Spleen (tissue), 11 donors: ENCODE measurements around the gene DNAAF5. TPM values are rescaled to one million over a fixed set of nuclear protein-coding genes. Genes with fewer than 3 reads are reported as not detected.
A peak's percentile ranks its signal among the peaks of the same experiment; 100 is the strongest.

Source experiments
- DNase-seq: peaks from one replicate; pipeline ENCODE4 v3.0.0-alpha.2; 2020
- H3K27ac ChIP-seq, 8 donors: fragments of 200-600 bp; sonication (generic) in 7 of 8; 1 replicate in 4 of 8; 2 replicates in 4 of 8; pipeline versions ENCODE4 v1.5.0 to v1.8.0; 2016 to 2021; ENCODE audit warnings: inconsistent platforms in 4 of 8, mild to moderate bottlenecking in 4 of 8, moderate library complexity in 1 of 8
- H3K27me3 ChIP-seq, 7 donors: fragments of 200-600 bp; sonication (generic) in 6 of 7; replicated peaks in 1 of 7; 1 replicate in 4 of 7; 2 replicates in 3 of 7; pipeline versions ENCODE4 v1.5.0 to v1.8.0; 2016 to 2021; ENCODE audit warnings: inconsistent platforms in 3 of 7, mild to moderate bottlenecking in 1 of 7
- H3K36me3 ChIP-seq, 6 donors: fragments of 200-600 bp; sonication (generic) in 5 of 6; 1 replicate in 4 of 6; 2 replicates in 2 of 6; pipeline versions ENCODE4 v1.5.0 to v1.8.0; 2016 to 2021; ENCODE audit warnings: inconsistent platforms in 2 of 6
- H3K4me1 ChIP-seq, 6 donors: fragments of 200-600 bp; sonication (generic) in 5 of 6; 1 replicate in 3 of 6; 2 replicates in 3 of 6; pipeline versions ENCODE4 v1.5.0 to v1.8.0; 2016 to 2021; ENCODE audit warnings: inconsistent platforms in 3 of 6
- H3K4me3 ChIP-seq, 8 donors: fragments of 200-600 bp; sonication (generic) in 7 of 8; 1 replicate in 4 of 8; 2 replicates in 4 of 8; pipeline versions ENCODE4 v1.5.0 to v1.8.0; 2016 to 2021; ENCODE audit warnings: inconsistent platforms in 4 of 8, mild to moderate bottlenecking in 4 of 8, moderate library complexity in 2 of 8
- H3K9me3 ChIP-seq, 8 donors: fragments of 200-600 bp; sonication (generic) in 7 of 8; 1 replicate in 4 of 8; 2 replicates in 4 of 8; pipeline versions ENCODE4 v1.5.0 to v1.8.0; 2016 to 2021; ENCODE audit warnings: inconsistent platforms in 4 of 8
- CTCF ChIP-seq, 11 experiments: fragments of 200-600 bp in 7 of 11; fragments of 450-650 bp in 4 of 11; sonication (generic) in 4 of 11; IDR thresholded peaks in 8 of 11; conservative IDR thresholded peaks in 3 of 11; 1 replicate in 7 of 11; 2 replicates in 4 of 11; pipeline versions ENCODE4 v1.4.0 to v1.8.0; 2016 to 2021; ENCODE audit warnings: antibody characterized with exemption in 11 of 11, inconsistent platforms in 4 of 11, mild to moderate bottlenecking in 1 of 11
- POLR2A ChIP-seq, 3 donors: fragments of 450-650 bp; IDR thresholded peaks; one replicate each; pipeline ENCODE4 v1.5.1; 2017; ENCODE audit warnings: antibody characterized with exemption in 3 of 3, mild to moderate bottlenecking in 1 of 3
- POLR2AphosphoS5 ChIP-seq, 3 donors: sonication (generic); formaldehyde crosslinking; IDR thresholded peaks; one replicate each; pipeline ENCODE4 v1.5.1; 2017; ENCODE audit warnings: antibody characterized with exemption in 3 of 3
- WGBS, 5 donors: extraction: QIAGEN DNeasy Blood & Tissue Kit in 3 of 5; methylation state at CpG; one replicate each; pipeline versions ENCODE4 v1.1.5 to v1.1.7; 2013 to 2018; 5-methylcytosine and 5-hydroxymethylcytosine counted together
- intact Hi-C: fragments of 100-400 bp; cut with DNase I; formaldehyde crosslinking; loops from one replicate; pipeline ENCODE4 v1.15.0; 2023; ENCODE audit warnings: low total_unique reads
- polyA plus RNA-seq, 3 donors: library from polyadenylated mRNA; stranded (reverse); fragments of 200-250 nt; gene quantifications; one replicate each; pipeline ENCODE4 v1.2.1, GENCODE V29; 2013
- total RNA-seq, 7 donors: library from RNA; depleted of rRNA in 3 of 7; stranded (reverse); fragments of >200 nt in 3 of 7; fragmentation: NEBNext Ultra II Directional in 4 of 7; extraction: Animal tissue kit (Norgen Biotek cat#: 25700) in 4 of 7; gene quantifications; one replicate each; pipeline versions ENCODE4 v1.1.0 to v1.2.1, GENCODE V29; 2016 to 2021
- donor health status: healthy with polysubstance abuse.
- donor health status: DM: no; HTN: no; CAD: no; lungs with moderate emphysema.
- donor health status: DM: no; HTN: no; CAD: no.
- donor health status: Bipolar disorder and iron deficiency.
- donor health status: healthy.
- donor health status: DM: no; HTN: no; CAD: no.
- donor health status: DM: yes; HTN: yes; CAD: no.

Gene DNAAF5
- total and polyA plus RNA-seq, 10 donors: 7.5 to 22.4 (median 18.1) TPM

GRCh38 chr7:821688-822087 is 95.2 kb downstream of the DNAAF5 start:
- WGBS, 5 donors: 77 to 84% (median 83%) methylated on average over 9 to 11 of the region's 11 CpGs
- Histone ChIP-seq H3K36me3 (peaks cover 0 to 13% (median 3%) of the 10 kb centered on the region in 6 donors), H3K4me1 (peaks cover 12 to 93% (median 54%) of the 10 kb centered on the region in 6 donors), H3K27me3 (peaks cover 0 to 7% (median 0%) of the 10 kb centered on the region in 7 donors), H3K27ac (no peak overlapping the region), H3K4me3 (no peak overlapping the region), H3K9me3 (no peaks in the 10 kb centered on the region)
- TF ChIP-seq POLR2A (IDR thresholded peaks at IDR 0.05): no peak
- no peak for TF ChIP-seq POLR2AphosphoS5 (IDR thresholded peaks at IDR 0.05)
- TF ChIP-seq CTCF (IDR thresholded peaks at IDR 0.05 in 8 of 11, conservative IDR thresholded peaks at IDR 0.05 in 3 of 11): no peak
- DNase-seq: peak; percentile 25
- intact Hi-C loops: no loop called here

- WGBS, 5 donors: 82 to 94% (median 90%) methylated on average over 31 to 32 of the region's 32 CpGs
Observed at GRCh38 chr7:822692-823276, 96.3 kb downstream of the DNAAF5 start.

GRCh38 chr7:823649-824048 is 97.2 kb downstream of the DNAAF5 start:
- 60 to 79% (median 75%) methylated on average over 8 of the region's 8 CpGs for WGBS, 5 donors
- Histone ChIP-seq H3K4me1 (peaks cover 5 to 89% (median 40%) of the 10 kb centered on the region in 6 donors), H3K27me3 (no peaks in the 10 kb centered on the region), H3K4me3 (no peak overlapping the region), H3K9me3 (no peaks in the 10 kb centered on the region), H3K36me3 (peaks cover 0 to 13% (median 3%) of the 10 kb centered on the region in 6 donors), H3K27ac (peak overlapping the region in 6 of 8 donors; percentile 13 to 56 (median 32))
- intact Hi-C loops: no loop called here
- peak; percentile 64 for DNase-seq
- peak in 1 of 3 donors; percentile 54 for TF ChIP-seq POLR2AphosphoS5 (IDR thresholded peaks at IDR 0.05)
- no peak for TF ChIP-seq POLR2A (IDR thresholded peaks at IDR 0.05)
- TF ChIP-seq CTCF (IDR thresholded peaks at IDR 0.05 in 8 of 11, conservative IDR thresholded peaks at IDR 0.05 in 3 of 11): no peak

More at GRCh38 chr7:822692-823276, 96.3 kb downstream of the DNAAF5 start:
- no peaks in the 10 kb centered on the region for H3K27me3 ChIP-seq
- H3K9me3 ChIP-seq: no peaks in the 10 kb centered on the region
- TF ChIP-seq POLR2A (IDR thresholded peaks at IDR 0.05): no peak
- TF ChIP-seq POLR2AphosphoS5 (IDR thresholded peaks at IDR 0.05): no peak
- TF ChIP-seq CTCF (IDR thresholded peaks at IDR 0.05 in 8 of 11, conservative IDR thresholded peaks at IDR 0.05 in 3 of 11): no peak
- no peak for DNase-seq
- H3K36me3 ChIP-seq: peaks cover 0 to 13% (median 3%) of the 10 kb centered on the region in 6 donors
- intact Hi-C loops: no loop called here
- H3K27ac ChIP-seq: peak overlapping the region in 4 of 8 donors; percentile 17 to 56 (median 44)
- H3K4me3 ChIP-seq: no peak overlapping the region
- peaks cover 11 to 94% (median 48%) of the 10 kb centered on the region in 6 donors for H3K4me1 ChIP-seq

- 72 to 85% (median 77%) methylated on average over 7 of the region's 7 CpGs for WGBS, 5 donors
- peaks cover 5 to 88% (median 38%) of the 10 kb centered on the region in 6 donors for H3K4me1 ChIP-seq
- H3K27me3 ChIP-seq: no peaks in the 10 kb centered on the region
- no peak for TF ChIP-seq POLR2AphosphoS5 (IDR thresholded peaks at IDR 0.05)
- no peak for TF ChIP-seq POLR2A (IDR thresholded peaks at IDR 0.05)
- no peak for TF ChIP-seq CTCF (IDR thresholded peaks at IDR 0.05 in 8 of 11, conservative IDR thresholded peaks at IDR 0.05 in 3 of 11)
- peak; percentile 51 for DNase-seq
- intact Hi-C loops: no loop called here
- H3K9me3 ChIP-seq: no peaks in the 10 kb centered on the region
- H3K36me3 ChIP-seq: peaks cover 0 to 13% (median 3%) of the 10 kb centered on the region in 6 donors
- H3K4me3 ChIP-seq: no peak overlapping the region
- H3K27ac ChIP-seq: peak overlapping the region in 6 of 8 donors; percentile 13 to 56 (median 32)
Observed at GRCh38 chr7:824081-824480, 97.6 kb downstream of the DNAAF5 start.
